SK-N-SH treated with all-trans-retinoic acid at 6 μM for 48 hours (cell line): Measurements from ENCODE around the gene BMP10.

ENCODE experiments used
- ATAC-seq: fragments of 200-7000 bp; cut with Tn5 transposase; 3 replicates; pipeline ENCODE4 v1.9.1; 2020; ENCODE audit warnings: mild to moderate bottlenecking, moderate library complexity
- ARNTL ChIP-seq: fragments of 450-650 bp; formaldehyde crosslinking; IDR thresholded peaks from 2 replicates; pipeline ENCODE4 v1.5.0; 2020; ENCODE audit warnings: low read depth, mild to moderate bottlenecking, moderate library complexity, borderline replicate concordance
- BACH2 ChIP-seq: fragments of 250-450 bp; sonication (Bioruptor Pico); IDR thresholded peaks from 2 replicates; pipeline ENCODE4 v1.9.0; 2021; ENCODE audit warnings: mild to moderate bottlenecking, borderline replicate concordance
- CSDC2 ChIP-seq: fragments of 250-450 bp; sonication (Bioruptor Pico); IDR thresholded peaks from 2 replicates; pipeline ENCODE4 v1.5.0; 2020; ENCODE audit warnings: mild to moderate bottlenecking, moderate library complexity
- ESRRG ChIP-seq: fragments of 250-450 bp; sonication (Bioruptor Pico); IDR thresholded peaks from 2 replicates; pipeline ENCODE4 v1.6.1; 2021; ENCODE audit warnings: mild to moderate bottlenecking
- GLIS3 ChIP-seq: fragments of 250-450 bp; sonication (Bioruptor Pico); IDR thresholded peaks from 2 replicates; pipeline ENCODE4 v1.5.0; 2020; ENCODE audit warnings: mild to moderate bottlenecking, moderate library complexity
- ISL1 ChIP-seq: fragments of 250-450 bp; sonication (Bioruptor Pico); IDR thresholded peaks from 2 replicates; pipeline ENCODE4 v2.1.2; 2022; ENCODE audit warnings: mild to moderate bottlenecking, moderate library complexity
- OSR1 ChIP-seq: fragments of 250-450 bp; sonication (Bioruptor Pico); IDR thresholded peaks from 2 replicates; pipeline ENCODE4 v1.8.0; 2022; ENCODE audit warnings: moderate library complexity, mild to moderate bottlenecking, inconsistent platforms
- PPARA ChIP-seq: fragments of 250-450 bp; sonication (Bioruptor Pico); IDR thresholded peaks from 2 replicates; pipeline ENCODE4 v1.5.0; 2020; ENCODE audit warnings: mild to moderate bottlenecking, borderline replicate concordance
- RARB ChIP-seq: fragments of 250-450 bp; sonication (Bioruptor Pico); IDR thresholded peaks from 2 replicates; pipeline ENCODE4 v1.8.0; 2021; ENCODE audit warnings: mild to moderate bottlenecking, moderate library complexity
- SNAI2 ChIP-seq: fragments of 250-450 bp; sonication (Bioruptor Pico); IDR thresholded peaks from 2 replicates; pipeline ENCODE4 v1.5.0; 2020; ENCODE audit warnings: mild to moderate bottlenecking, moderate library complexity
- TCF4 ChIP-seq: fragments of 250-450 bp; sonication (Bioruptor Pico); IDR thresholded peaks from 2 replicates; pipeline ENCODE4 v1.8.0; 2021; ENCODE audit warnings: mild to moderate bottlenecking, moderate library complexity, borderline replicate concordance
- TOX ChIP-seq: fragments of 250-450 bp; sonication (Bioruptor Pico); IDR thresholded peaks from 2 replicates; pipeline ENCODE4 v1.8.0; 2021; ENCODE audit warnings: mild to moderate bottlenecking, moderate library complexity, borderline replicate concordance
- ZC3H10 ChIP-seq: fragments of 250-450 bp; sonication (Bioruptor Pico); IDR thresholded peaks from 2 replicates; pipeline ENCODE4 v1.5.1; 2021; ENCODE audit warnings: mild to moderate bottlenecking, moderate library complexity
- ZNF70 ChIP-seq: fragments of 450-650 bp; formaldehyde crosslinking; IDR thresholded peaks from 2 replicates; pipeline ENCODE4 v1.5.0; 2020; ENCODE audit warnings: mild to moderate bottlenecking, moderate library complexity
- ZNF8 ChIP-seq: fragments of 450-650 bp; formaldehyde crosslinking; IDR thresholded peaks from 2 replicates; pipeline ENCODE4 v1.5.0; 2020; ENCODE audit warnings: mild to moderate bottlenecking, moderate library complexity
- TF ChIP-seq, protein P1 (sequence below): fragments of 250-450 bp; sonication (Bioruptor Pico); IDR thresholded peaks from 2 replicates; pipeline ENCODE4 v1.8.0; 2020; ENCODE audit warnings: mild to moderate bottlenecking, moderate library complexity, borderline replicate concordance
- TF ChIP-seq, protein P2 (sequence below): fragments of 250-450 bp; sonication (Bioruptor Pico); IDR thresholded peaks from 2 replicates; pipeline ENCODE4 v1.5.0; 2020; ENCODE audit warnings: mild to moderate bottlenecking, moderate library complexity
- TF ChIP-seq, protein P3 (sequence below): fragments of 250-450 bp; sonication (Bioruptor Pico); IDR thresholded peaks from 2 replicates; pipeline ENCODE4 v1.5.1; 2021; ENCODE audit warnings: mild to moderate bottlenecking, moderate library complexity
- TF ChIP-seq, protein P4 (sequence below): fragments of 250-450 bp; sonication (Bioruptor Pico); IDR thresholded peaks from 2 replicates; pipeline ENCODE4 v1.5.1; 2020; ENCODE audit warnings: low read depth, mild to moderate bottlenecking, moderate library complexity

BMP10 gene

DNA sequence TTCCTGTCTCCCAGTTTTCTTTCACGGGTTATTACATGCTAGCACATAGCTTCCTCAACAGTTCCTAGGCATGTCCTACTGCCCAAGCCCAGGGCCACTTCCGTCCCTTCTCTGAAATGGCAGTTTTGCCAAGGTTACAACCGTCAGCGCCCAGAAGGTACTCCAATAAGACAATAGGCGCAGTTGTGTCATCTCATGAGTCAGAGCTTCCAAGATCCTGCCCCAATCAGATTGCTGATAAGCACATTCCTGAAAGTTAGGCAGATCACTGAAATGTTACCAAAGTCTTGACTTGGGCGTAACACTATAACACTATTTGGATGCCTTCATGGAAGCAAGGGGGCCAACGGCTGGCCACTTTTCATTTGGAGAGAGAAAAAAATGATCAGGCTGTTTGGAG lies 47.3 kb upstream of the BMP10 start (continued):
- no peak for TF ChIP-seq RARB (CRISPR knock-in tag)
- TF ChIP-seq, protein P1, sequence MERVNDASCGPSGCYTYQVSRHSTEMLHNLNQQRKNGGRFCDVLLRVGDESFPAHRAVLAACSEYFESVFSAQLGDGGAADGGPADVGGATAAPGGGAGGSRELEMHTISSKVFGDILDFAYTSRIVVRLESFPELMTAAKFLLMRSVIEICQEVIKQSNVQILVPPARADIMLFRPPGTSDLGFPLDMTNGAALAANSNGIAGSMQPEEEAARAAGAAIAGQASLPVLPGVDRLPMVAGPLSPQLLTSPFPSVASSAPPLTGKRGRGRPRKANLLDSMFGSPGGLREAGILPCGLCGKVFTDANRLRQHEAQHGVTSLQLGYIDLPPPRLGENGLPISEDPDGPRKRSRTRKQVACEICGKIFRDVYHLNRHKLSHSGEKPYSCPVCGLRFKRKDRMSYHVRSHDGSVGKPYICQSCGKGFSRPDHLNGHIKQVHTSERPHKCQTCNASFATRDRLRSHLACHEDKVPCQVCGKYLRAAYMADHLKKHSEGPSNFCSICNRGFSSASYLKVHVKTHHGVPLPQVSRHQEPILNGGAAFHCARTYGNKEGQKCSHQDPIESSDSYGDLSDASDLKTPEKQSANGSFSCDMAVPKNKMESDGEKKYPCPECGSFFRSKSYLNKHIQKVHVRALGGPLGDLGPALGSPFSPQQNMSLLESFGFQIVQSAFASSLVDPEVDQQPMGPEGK: no peak
- no peak for TF ChIP-seq ESRRG (CRISPR knock-in tag)
- TF ChIP-seq PPARA: no peak
- TF ChIP-seq OSR1: no peak
- TF ChIP-seq CSDC2 (CRISPR knock-in tag): no peak
- TF ChIP-seq ISL1: no peak

DNA sequence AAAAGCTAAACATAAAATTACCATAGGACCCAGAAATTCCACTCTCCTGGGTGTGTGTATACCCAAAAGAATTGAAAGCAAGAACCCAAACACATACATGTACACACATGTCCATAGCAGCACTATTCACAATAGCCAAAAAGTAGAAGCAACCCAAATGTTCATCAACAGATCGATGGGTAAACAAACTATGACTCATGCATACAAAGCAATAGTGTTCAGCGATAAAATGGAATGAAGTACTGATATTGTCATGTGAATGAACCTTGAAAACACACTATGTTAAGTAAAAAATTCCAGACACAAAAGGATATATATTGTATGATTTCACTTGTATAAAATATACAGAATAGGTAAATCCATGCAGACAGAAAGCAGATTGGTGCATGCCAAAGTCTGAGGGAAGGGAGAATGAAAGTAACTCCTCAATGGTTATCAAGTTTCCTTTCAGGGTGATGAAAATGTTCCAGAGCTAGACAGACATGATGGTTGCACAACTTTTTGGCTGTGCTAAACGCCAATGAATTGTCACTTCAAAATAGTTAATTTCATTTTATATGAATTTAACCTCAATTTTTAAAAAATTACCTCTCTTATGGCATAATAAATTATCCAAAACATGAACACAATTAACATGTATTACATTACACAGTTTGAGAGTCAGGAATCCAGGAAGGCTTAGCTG lies 46.0 kb upstream of the BMP10 start:
- ATAC-seq: no peak

DNA sequence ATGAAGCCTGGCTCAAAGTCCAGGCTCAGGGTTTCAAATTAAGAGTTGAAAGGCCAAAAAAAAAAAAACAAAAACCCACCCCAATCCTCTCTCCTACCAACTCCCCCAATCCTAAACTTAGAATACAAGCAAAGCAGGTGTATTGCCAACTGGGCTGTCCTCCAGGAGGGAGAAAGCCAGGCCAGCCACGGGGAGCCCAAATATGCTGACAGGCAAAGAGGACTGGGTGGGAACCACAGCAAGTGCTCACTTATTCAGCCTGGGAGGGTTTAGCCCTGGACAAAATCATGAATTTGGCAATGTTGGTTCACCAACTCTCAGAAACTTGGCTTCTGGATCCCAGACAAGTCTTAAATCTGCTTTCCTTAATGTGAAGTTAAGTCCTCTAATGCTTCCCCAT lies 45.0 kb upstream of the BMP10 start:
- TF ChIP-seq PPARA (no peak), CSDC2 (CRISPR knock-in tag) (no peak)
- no peak for ATAC-seq

More for the DNA sequence above, 46.0 kb upstream of the BMP10 start:
- TF ChIP-seq ARNTL (no peak), SNAI2 (CRISPR knock-in tag) (no peak), GLIS3 (CRISPR knock-in tag) (no peak), CSDC2 (CRISPR knock-in tag) (no peak), ZNF70 (CRISPR knock-in tag) (no peak), ISL1 (no peak), PPARA (no peak), RARB (CRISPR knock-in tag) (no peak)
- TF ChIP-seq, protein P1: no peak
- TF ChIP-seq, protein P2, sequence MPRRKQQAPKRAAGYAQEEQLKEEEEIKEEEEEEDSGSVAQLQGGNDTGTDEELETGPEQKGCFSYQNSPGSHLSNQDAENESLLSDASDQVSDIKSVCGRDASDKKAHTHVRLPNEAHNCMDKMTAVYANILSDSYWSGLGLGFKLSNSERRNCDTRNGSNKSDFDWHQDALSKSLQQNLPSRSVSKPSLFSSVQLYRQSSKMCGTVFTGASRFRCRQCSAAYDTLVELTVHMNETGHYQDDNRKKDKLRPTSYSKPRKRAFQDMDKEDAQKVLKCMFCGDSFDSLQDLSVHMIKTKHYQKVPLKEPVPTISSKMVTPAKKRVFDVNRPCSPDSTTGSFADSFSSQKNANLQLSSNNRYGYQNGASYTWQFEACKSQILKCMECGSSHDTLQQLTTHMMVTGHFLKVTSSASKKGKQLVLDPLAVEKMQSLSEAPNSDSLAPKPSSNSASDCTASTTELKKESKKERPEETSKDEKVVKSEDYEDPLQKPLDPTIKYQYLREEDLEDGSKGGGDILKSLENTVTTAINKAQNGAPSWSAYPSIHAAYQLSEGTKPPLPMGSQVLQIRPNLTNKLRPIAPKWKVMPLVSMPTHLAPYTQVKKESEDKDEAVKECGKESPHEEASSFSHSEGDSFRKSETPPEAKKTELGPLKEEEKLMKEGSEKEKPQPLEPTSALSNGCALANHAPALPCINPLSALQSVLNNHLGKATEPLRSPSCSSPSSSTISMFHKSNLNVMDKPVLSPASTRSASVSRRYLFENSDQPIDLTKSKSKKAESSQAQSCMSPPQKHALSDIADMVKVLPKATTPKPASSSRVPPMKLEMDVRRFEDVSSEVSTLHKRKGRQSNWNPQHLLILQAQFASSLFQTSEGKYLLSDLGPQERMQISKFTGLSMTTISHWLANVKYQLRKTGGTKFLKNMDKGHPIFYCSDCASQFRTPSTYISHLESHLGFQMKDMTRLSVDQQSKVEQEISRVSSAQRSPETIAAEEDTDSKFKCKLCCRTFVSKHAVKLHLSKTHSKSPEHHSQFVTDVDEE: no peak

DNA sequence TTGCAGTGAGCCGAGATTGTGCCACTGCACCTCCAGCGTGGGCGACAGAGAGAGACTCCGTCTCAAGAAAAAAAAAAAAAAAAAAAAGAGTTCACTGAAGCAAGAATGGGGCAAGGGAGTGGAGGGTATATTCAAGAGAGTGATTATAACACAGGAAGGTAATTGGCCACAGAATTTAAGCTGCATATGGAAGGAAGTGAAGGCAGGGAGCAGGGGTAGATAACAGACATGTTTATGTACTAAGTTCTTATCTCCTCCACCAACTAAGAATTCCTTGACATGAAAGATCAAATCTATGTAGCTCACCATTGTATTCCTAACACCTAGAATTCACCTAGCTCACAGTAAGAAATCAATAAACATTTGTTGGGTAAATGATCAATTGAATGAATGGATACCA lies 44.2 kb upstream of the BMP10 start:
- no peak for ATAC-seq
- TF ChIP-seq, protein P1: no peak
- TF ChIP-seq TOX (CRISPR knock-in tag): no peak
- TF ChIP-seq, protein P2: no peak
- TF ChIP-seq BACH2 (CRISPR knock-in tag): no peak
- TF ChIP-seq ZNF70 (CRISPR knock-in tag): no peak
- TF ChIP-seq ZC3H10: no peak
- TF ChIP-seq GLIS3 (CRISPR knock-in tag): no peak
- no peak for TF ChIP-seq ESRRG (CRISPR knock-in tag)
- TF ChIP-seq ZNF8: no peak
- no peak for TF ChIP-seq TCF4
- TF ChIP-seq, protein P3, sequence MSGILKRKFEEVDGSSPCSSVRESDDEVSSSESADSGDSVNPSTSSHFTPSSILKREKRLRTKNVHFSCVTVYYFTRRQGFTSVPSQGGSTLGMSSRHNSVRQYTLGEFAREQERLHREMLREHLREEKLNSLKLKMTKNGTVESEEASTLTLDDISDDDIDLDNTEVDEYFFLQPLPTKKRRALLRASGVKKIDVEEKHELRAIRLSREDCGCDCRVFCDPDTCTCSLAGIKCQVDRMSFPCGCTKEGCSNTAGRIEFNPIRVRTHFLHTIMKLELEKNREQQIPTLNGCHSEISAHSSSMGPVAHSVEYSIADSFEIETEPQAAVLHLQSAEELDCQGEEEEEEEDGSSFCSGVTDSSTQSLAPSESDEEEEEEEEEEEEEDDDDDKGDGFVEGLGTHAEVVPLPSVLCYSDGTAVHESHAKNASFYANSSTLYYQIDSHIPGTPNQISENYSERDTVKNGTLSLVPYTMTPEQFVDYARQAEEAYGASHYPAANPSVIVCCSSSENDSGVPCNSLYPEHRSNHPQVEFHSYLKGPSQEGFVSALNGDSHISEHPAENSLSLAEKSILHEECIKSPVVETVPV (CRISPR knock-in tag): no peak
- no peak for TF ChIP-seq OSR1
- TF ChIP-seq, protein P4, sequence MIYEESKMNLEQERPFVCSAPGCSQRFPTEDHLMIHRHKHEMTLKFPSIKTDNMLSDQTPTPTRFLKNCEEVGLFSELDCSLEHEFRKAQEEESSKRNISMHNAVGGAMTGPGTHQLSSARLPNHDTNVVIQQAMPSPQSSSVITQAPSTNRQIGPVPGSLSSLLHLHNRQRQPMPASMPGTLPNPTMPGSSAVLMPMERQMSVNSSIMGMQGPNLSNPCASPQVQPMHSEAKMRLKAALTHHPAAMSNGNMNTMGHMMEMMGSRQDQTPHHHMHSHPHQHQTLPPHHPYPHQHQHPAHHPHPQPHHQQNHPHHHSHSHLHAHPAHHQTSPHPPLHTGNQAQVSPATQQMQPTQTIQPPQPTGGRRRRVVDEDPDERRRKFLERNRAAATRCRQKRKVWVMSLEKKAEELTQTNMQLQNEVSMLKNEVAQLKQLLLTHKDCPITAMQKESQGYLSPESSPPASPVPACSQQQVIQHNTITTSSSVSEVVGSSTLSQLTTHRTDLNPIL (CRISPR knock-in tag): no peak
- no peak for TF ChIP-seq ISL1
- no peak for TF ChIP-seq ARNTL
- TF ChIP-seq RARB (CRISPR knock-in tag): no peak
